SKM-1 treated with dmso at 0.1 percent for 144 hours (cell line): ENCODE results near the gene GJB1.
"Not testable (repeated sequence)": the region's sequence is repeated elsewhere in the genome, so short reads cannot be mapped to it uniquely, and the experiment has no call there.

Experiments used
- DNase-seq: peaks from one replicate; lab custom pipeline; 2025; ENCODE audit not compliant: unreplicated experiment; lab: John Stamatoyannopoulos, UW

Gene GJB1

GRCh38 chrX:71222929-71223328 is at the start of gene GJB1:
GJB1 (plus strand) TSS chrX:71223224; CDS start chrX:71223708, 484 bp downstream.
- no peak for DNase-seq

GRCh38 chrX:71173440-71173839 is 49.6 kb upstream of the GJB1 start:
- DNase-seq: no peak

GRCh38 chrX:71174795-71175194 is 48.2 kb upstream of the GJB1 start:
- DNase-seq: no peak

- DNase-seq: no peak
These were observed 47.5 kb upstream of the GJB1 start for GRCh38 chrX:71175531-71175930.

GRCh38 chrX:71177327-71177726 is 45.7 kb upstream of the GJB1 start:
- no peak for DNase-seq

- DNase-seq: peak; percentile 23
These were observed 44.1 kb upstream of the GJB1 start for GRCh38 chrX:71178908-71179307.

- not testable (repeated sequence) for DNase-seq
These were observed 42.3 kb upstream of the GJB1 start for GRCh38 chrX:71180579-71181265.

- no peak for DNase-seq
These were observed 41.5 kb upstream of the GJB1 start for GRCh38 chrX:71181558-71181909.

GRCh38 chrX:71181910-71182799 is 40.9 kb upstream of the GJB1 start:
- DNase-seq: peak; percentile 89

GRCh38 chrX:71182871-71183270 is 40.2 kb upstream of the GJB1 start:
- DNase-seq: no peak

GRCh38 chrX:71183341-71183740 is 39.7 kb upstream of the GJB1 start:
- no peak for DNase-seq

GRCh38 chrX:71184092-71184491 is 38.9 kb upstream of the GJB1 start:
- DNase-seq: no peak

- no peak for DNase-seq
These were observed 38.1 kb upstream of the GJB1 start for GRCh38 chrX:71184803-71185495.

GRCh38 chrX:71191248-71191647 is 31.8 kb upstream of the GJB1 start:
- DNase-seq: no peak

GRCh38 chrX:71195964-71196649 is 26.9 kb upstream of the GJB1 start:
- DNase-seq: no peak

- peak; percentile 67 for DNase-seq
These were observed 25.0 kb upstream of the GJB1 start for GRCh38 chrX:71198066-71198465.

GRCh38 chrX:71199252-71200008 is 23.6 kb upstream of the GJB1 start:
- DNase-seq: no peak

GRCh38 chrX:71210816-71211215 is 12.2 kb upstream of the GJB1 start:
- no peak for DNase-seq

- no peak for DNase-seq
These were observed 10.5 kb upstream of the GJB1 start for GRCh38 chrX:71212536-71212935.

GRCh38 chrX:71214152-71214551 is 8.9 kb upstream of the GJB1 start:
- no peak for DNase-seq
